Prostate gland (tissue), 2 donors: ENCODE measurements around the gene PCDH8.

Source experiments
- POLR2A ChIP-seq: fragments of 450-650 bp; IDR thresholded peaks from one replicate; pipeline ENCODE4 v1.6.1; 2016; ENCODE audit warnings: antibody characterized with exemption, mild to moderate bottlenecking
- TF ChIP-seq, protein P1 (sequence below), 4 experiments: fragments of 200-600 bp in 2 of 4; fragments of 450-650 bp in 2 of 4; sonication (generic) in 2 of 4; IDR thresholded peaks; 1 replicate in 3 of 4; 2 replicates in 1 of 4; pipeline ENCODE4 v1.5.1; 2016 to 2019; ENCODE audit warnings: antibody characterized with exemption in 4 of 4, mild to moderate bottlenecking in 2 of 4, moderate library complexity in 2 of 4

DNA sequence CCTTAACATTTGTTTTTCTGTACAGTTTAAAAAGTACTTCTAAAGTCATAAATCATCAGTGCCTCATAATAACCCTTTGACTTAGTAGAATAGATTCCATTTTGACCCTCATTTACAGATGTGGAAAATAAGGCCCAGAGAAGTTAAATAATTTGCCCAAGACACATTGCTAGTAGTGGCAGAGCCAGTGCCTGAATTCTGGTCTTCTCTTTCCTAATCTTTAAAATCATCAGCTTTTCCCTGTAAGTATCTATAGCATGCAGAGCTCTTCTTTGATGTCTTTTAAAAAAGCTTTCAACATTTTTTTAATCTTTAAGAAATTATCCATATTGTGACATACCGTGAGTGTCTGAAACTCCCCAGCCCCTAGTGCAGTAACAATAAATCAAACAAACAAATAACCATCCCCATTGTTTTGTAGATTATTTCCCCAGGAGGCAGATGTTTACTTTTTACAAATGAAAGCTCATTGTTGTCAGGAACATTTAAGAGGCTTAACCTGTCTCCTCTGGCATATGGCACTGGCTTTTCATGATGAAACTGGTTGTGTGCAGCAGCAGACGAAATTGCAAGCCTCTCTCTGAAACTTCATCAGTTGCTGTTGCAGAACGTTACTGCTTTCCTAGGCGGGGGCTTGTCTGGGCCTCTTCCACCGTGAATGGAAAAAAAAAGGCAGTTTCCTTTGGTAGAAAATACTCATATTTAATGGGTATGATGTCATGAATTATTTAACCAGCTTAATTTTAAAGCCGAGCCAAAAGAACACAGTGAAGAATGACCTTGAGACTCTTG lies 31.7 kb upstream of the PCDH8 start:
- TF ChIP-seq, protein P1, sequence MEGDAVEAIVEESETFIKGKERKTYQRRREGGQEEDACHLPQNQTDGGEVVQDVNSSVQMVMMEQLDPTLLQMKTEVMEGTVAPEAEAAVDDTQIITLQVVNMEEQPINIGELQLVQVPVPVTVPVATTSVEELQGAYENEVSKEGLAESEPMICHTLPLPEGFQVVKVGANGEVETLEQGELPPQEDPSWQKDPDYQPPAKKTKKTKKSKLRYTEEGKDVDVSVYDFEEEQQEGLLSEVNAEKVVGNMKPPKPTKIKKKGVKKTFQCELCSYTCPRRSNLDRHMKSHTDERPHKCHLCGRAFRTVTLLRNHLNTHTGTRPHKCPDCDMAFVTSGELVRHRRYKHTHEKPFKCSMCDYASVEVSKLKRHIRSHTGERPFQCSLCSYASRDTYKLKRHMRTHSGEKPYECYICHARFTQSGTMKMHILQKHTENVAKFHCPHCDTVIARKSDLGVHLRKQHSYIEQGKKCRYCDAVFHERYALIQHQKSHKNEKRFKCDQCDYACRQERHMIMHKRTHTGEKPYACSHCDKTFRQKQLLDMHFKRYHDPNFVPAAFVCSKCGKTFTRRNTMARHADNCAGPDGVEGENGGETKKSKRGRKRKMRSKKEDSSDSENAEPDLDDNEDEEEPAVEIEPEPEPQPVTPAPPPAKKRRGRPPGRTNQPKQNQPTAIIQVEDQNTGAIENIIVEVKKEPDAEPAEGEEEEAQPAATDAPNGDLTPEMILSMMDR (IDR thresholded peaks at IDR 0.05): no peak
- no peak for TF ChIP-seq POLR2A
